Calu3 (cell line): ENCODE results near the gene FBXL7. TPM values are rescaled to one million over a fixed set of nuclear protein-coding genes. Genes with fewer than 3 reads are reported as not detected.

Source experiments
- BruUV-seq: library from RNA; stranded (reverse); fragments of 400-500 nt; replicated peaks from 2 replicates; lab custom pipeline; 2021; lab: Mats Ljungman, UMichigan
- CTCF ChIA-PET: fragments of 300-600 bp; sonication (Branson Sonifier 250); formaldehyde crosslinking; loops from one replicate; lab custom pipeline; 2022; ENCODE audit warnings: antibody characterized with exemption; lab: Charles Lee
- DNase-seq: peaks from one replicate; pipeline ENCODE4 v3.0.0; 2022
- H3K27ac Mint-ChIP-seq: one replicate; pipeline ENCODE4 v1.8.0; 2022; ENCODE audit warnings: mixed read lengths; ENCODE audit not compliant: unreplicated experiment
- H3K27me3 Mint-ChIP-seq: one replicate; pipeline ENCODE4 v1.8.0; 2022; ENCODE audit warnings: mixed read lengths; ENCODE audit not compliant: unreplicated experiment
- H3K36me3 Mint-ChIP-seq: one replicate; pipeline ENCODE4 v1.8.0; 2022; ENCODE audit warnings: mild to moderate bottlenecking, moderate library complexity, mixed read lengths; ENCODE audit not compliant: insufficient read depth, unreplicated experiment
- H3K4me1 Mint-ChIP-seq: one replicate; pipeline ENCODE4 v1.8.0; 2022; ENCODE audit warnings: mild to moderate bottlenecking, low read depth, mixed read lengths; ENCODE audit not compliant: unreplicated experiment
- H3K4me3 Mint-ChIP-seq: one replicate; pipeline ENCODE4 v1.8.0; 2022; ENCODE audit warnings: mild to moderate bottlenecking, low read depth, moderate library complexity, mixed read lengths; ENCODE audit not compliant: unreplicated experiment
- H3K9me3 Mint-ChIP-seq: one replicate; pipeline ENCODE4 v1.8.0; 2022; ENCODE audit warnings: low read depth, mixed read lengths; ENCODE audit not compliant: unreplicated experiment
- intact Hi-C: fragments of 100-400 bp; cut with micrococcal nuclease; formaldehyde crosslinking; loops from one replicate; pipeline ENCODE4 v1.10.0; 2022; ENCODE audit not compliant: unreplicated experiment
- total RNA-seq: library from RNA; stranded (reverse); gene quantifications from 2 replicates; pipeline ENCODE4 v1.2.3, GENCODE V29; 2022
- TF ChIP-seq, protein P1 (sequence below): fragments of 200-600 bp; IDR thresholded peaks from one replicate; pipeline ENCODE4 v1.8.0; 2022; ENCODE audit warnings: antibody characterized with exemption; ENCODE audit not compliant: unreplicated experiment

Gene FBXL7
- total RNA-seq, 1 experiment from 2014 or later = not detected

DNA sequence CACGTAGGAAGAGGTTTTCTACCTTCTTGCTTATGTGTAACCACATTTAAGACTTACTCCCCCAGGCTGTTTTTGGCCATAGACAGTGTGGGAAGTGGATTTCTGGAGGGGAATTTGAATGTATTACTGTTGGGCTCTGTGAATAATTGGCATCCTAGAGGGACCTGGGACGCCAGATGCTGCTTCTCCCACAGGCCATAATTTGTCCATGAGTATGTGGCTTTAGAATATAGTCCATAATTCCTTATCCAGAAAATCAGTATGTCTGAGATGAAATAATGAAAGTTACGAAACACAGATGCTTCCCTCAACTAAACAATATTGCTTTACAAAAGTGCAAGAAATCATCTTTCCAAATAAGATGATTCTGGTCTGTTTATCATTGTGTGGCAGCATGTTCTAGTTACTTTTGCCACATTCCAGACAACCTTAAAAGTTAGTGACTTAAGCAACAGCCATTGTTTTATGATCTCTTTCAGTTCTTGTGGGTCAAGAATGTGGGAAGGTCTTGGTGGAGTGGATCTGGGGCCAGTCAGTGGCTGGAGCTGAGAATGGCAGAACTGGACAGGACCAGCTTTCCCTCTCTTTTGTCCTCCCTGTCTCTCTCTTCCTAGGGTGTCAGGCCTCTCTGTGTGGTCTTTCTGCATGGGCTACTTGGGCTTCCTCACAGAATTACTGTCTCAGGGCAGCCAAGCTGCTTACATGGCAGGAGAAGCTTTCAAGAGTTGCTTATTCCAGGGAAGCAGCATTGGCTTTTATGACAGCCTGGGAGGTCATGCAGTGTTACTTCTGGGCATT lies 79.4 kb downstream of the FBXL7 start:
- H3K4me1 Mint-ChIP-seq = no peaks in the 10 kb centered on the region
- no TSS peak for BruUV-seq
- TF ChIP-seq, protein P1, sequence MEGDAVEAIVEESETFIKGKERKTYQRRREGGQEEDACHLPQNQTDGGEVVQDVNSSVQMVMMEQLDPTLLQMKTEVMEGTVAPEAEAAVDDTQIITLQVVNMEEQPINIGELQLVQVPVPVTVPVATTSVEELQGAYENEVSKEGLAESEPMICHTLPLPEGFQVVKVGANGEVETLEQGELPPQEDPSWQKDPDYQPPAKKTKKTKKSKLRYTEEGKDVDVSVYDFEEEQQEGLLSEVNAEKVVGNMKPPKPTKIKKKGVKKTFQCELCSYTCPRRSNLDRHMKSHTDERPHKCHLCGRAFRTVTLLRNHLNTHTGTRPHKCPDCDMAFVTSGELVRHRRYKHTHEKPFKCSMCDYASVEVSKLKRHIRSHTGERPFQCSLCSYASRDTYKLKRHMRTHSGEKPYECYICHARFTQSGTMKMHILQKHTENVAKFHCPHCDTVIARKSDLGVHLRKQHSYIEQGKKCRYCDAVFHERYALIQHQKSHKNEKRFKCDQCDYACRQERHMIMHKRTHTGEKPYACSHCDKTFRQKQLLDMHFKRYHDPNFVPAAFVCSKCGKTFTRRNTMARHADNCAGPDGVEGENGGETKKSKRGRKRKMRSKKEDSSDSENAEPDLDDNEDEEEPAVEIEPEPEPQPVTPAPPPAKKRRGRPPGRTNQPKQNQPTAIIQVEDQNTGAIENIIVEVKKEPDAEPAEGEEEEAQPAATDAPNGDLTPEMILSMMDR = no peak
- intact Hi-C loops = no loop called here
- H3K27ac Mint-ChIP-seq = no peak overlapping the region
- DNase-seq = no peak
- peaks cover 2% of the 10 kb centered on the region for H3K9me3 Mint-ChIP-seq
- H3K27me3 Mint-ChIP-seq = no peaks in the 10 kb centered on the region
- no peak overlapping the region for H3K4me3 Mint-ChIP-seq
- H3K36me3 Mint-ChIP-seq = no peaks in the 10 kb centered on the region
- CTCF ChIA-PET = no interaction called here

DNA sequence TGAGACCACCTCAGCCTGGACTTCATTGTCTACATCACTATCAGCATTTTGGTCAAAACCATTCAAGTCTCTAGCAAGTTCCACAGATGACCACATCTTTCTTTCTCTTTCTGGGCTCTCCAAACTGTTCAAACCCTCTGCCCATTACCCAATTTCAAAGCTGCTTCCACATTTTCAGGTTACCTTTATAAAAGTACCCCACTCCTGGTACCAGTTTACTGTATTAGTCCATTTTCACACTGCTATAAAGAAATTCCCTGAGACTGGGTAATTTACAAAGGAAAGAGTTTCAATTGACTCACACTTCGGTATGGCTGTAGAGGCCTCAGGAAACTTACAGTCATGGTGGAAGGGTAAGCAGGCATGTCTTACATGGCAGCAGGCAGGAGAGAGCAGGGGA lies 84.5 kb downstream of the FBXL7 start:
- CTCF ChIA-PET = no interaction called here
- no TSS peak for BruUV-seq
- no peak for DNase-seq
- intact Hi-C loops = no loop called here
- Mint-ChIP-seq H3K4me1 (no peaks in the 10 kb centered on the region), H3K27me3 (no peaks in the 10 kb centered on the region), H3K9me3 (peaks cover 14% of the 10 kb centered on the region), H3K27ac (no peak overlapping the region), H3K36me3 (no peaks in the 10 kb centered on the region), H3K4me3 (no peak overlapping the region)
- TF ChIP-seq, protein P1 = no peak

DNA sequence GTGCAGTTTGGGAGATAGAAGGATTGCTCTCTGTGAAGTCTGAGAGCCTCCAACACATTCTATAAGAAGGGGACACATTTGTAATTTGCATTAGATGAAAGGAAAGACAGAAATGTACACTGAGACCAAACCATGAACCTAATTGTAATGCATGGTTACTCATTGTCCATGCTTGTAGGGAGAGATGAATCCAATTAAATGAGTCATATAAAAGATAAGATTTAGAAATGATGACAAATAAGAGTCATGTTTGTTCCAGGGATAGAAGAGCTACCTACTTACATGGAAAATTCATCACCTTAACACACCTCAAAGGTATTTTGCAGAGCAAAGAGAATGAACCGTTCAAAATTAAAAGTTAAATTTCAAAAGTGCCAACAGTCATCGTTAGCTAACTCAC lies 85.1 kb downstream of the FBXL7 start:
- H3K27ac Mint-ChIP-seq = no peak overlapping the region
- no TSS peak for BruUV-seq
- no peak for DNase-seq
- no peaks in the 10 kb centered on the region for H3K36me3 Mint-ChIP-seq
- H3K27me3 Mint-ChIP-seq = no peaks in the 10 kb centered on the region
- CTCF ChIA-PET = no interaction called here
- no peaks in the 10 kb centered on the region for H3K4me1 Mint-ChIP-seq
- H3K9me3 Mint-ChIP-seq = peaks cover 14% of the 10 kb centered on the region
- TF ChIP-seq, protein P1 = no peak
- intact Hi-C loops = no loop called here
- H3K4me3 Mint-ChIP-seq = no peak overlapping the region

DNA sequence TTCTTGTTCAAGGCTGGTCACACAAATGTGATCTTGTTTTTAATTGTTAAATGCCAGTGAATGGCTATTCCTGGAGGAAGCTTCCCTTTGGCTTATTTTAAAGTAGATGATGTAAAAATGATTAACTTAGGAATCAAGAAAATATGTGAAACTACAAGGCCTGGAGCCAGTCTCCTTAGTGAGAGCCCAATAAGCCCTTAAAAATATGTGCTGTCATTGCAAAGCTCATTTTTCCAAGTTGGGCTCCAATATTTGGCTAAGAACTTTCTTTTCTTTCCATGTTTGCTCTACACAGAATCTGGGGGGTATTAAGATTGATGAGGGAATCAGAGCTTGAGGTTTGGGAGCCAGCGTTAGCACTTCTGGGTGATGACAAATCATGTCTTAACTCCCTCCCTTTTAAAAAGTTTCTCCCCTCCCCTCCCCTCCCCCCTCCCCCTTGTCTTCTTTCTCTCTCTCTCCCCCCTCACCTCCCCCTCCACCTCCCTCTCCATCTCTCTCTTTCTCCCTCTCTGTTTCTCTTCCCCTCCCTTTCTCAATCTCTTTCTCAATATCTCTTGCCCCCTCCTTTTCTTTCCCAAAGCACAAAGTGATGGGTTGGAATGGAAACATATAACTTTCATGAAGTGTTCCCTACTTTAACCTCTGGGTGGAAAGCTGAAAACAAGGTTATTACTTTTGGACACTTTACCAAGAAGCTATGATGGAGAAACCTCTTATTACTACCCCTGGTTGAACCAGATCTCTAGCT lies 86.0 kb downstream of the FBXL7 start:
- no TSS peak for BruUV-seq
- Mint-ChIP-seq H3K9me3 (peaks cover 18% of the 10 kb centered on the region), H3K4me3 (no peak overlapping the region), H3K27ac (no peak overlapping the region), H3K27me3 (no peaks in the 10 kb centered on the region), H3K4me1 (no peaks in the 10 kb centered on the region), H3K36me3 (no peaks in the 10 kb centered on the region)
- TF ChIP-seq, protein P1 = no peak
- CTCF ChIA-PET = interaction anchor here (0.9 kb wide), 1 partner anchor 130 kb away, joined by 12 read pairs; no protein-coding TSS in a partner anchor
- no peak for DNase-seq
- intact Hi-C loops = no loop called here
